Retina (tissue), 1 donor: Measurements from ENCODE around the gene KAT6B.

ENCODE experiments used
- DNase-seq: peaks from one replicate; pipeline ENCODE4 v3.0.0-alpha.2; 2016

KAT6B gene

DNA sequence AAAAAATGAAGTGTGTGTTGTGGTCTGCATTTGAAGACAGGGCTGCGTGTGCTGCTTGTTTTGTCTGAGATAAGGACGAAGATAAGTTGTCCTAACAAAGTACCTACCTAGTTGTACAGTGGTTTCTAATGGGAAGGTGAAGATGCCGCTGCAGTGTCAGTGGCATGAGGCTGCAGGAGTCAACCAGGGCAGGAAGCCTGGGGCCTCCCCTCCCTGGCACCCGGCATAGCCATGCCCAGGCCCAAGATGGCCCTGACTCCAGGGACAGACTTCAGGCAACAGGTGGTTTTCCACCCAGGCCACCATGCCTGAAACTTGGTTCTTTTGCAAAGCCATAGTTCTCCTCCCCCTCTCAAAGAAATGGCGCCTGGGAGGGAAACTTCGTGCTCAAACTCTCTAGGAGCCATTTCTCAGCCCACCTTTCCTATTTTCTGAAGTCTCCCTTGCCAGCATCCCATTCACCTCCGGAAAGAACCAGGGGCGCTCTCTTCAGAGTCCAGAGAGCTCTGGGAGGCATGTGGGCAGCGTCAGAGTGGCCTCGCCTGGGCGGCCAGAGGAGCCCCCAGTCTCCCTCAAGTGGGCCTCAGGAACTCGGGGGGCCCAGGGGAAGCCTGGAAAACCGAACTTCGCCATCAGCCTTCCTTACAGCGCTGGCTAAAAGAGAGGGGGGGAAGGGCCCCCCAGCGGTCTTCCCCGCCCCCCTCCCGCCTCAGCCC is 2.1 kb upstream of the KAT6B start:
- peak; percentile 60 for DNase-seq

DNA sequence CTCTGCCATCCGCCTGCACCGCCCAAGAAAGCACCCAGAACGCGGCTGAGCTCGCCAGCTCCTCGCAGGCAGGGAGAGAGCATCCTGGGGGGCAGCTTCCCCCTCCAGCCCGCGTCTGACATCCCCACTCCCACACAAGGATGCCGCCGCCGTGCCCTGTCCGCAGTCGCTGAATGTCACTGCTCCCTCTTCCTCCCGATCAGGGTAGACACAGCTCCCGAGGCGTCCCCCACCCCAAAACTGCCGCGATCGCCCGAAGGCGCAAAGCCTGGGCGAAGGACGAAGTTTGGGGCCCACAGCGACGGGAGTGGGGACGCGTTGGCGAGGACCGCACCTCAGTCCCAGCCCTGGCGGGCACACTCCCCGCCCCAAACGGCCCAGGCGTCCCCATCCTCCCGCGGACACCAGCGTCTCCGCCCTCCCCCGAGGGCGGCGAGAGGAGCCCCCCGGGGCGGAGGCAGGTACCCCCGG is 1.5 kb upstream of the KAT6B start:
- peak; percentile 75 for DNase-seq

DNA sequence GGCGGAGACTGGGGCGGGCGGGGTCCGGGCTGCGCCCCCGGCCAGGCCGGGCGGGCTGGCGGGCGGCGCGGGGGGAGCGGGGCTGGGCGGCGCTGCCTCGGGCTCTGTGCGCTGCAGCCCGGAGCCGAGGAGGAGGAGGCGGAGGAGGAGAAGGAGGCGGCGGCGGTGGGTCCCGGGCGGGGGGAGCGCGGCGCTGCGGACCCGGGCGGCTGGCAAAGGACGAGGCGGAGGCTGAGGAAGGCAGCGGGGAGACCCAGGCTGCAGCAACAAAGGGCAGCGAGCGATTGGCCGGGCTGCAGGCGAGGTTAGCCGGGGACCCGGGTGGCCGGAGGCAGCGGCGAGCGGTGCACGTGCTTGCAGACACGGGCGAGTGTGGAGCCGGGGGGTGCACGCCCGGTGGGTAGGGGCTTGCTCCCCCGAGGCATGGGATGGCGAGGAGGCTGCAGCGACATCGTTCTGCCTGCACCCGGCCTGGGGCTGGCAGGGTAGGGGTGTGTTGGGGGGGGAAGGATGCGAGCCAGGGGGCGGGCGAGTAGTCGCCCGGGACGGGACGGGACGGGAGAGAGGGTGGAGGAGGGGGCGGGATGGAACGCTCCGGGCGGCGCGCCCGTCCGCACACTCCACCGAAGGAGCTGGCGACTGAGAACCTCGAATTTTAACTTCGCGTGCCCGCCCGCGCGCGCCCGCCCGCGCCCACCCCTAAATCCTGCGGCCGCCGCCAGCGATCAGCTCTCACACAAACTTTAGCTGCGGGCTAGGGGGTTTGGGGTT is 844 bp upstream of the KAT6B start:
- peak; percentile 89 for DNase-seq

DNA sequence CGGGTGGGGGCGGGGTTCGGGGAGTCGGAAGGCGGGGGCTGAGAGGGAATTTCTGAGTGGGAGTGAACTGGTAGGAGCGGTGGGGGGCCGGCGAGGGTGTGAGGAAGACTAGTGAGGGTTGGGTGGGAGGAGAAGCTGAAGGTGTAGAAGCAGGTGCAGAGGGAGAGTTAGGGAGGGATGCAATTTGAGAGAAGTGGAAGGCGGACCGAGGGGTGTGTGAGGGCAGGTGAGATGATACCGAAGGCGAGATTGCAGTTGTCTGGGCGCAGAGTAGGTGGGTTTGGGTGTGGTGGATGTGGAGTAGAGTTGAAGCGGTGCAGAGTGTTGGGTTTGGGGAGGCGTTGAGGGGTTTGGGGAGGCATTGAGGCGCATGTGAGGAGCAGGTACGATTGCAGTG is 643 bp downstream of the KAT6B start:
- peak; percentile 58 for DNase-seq

DNA sequence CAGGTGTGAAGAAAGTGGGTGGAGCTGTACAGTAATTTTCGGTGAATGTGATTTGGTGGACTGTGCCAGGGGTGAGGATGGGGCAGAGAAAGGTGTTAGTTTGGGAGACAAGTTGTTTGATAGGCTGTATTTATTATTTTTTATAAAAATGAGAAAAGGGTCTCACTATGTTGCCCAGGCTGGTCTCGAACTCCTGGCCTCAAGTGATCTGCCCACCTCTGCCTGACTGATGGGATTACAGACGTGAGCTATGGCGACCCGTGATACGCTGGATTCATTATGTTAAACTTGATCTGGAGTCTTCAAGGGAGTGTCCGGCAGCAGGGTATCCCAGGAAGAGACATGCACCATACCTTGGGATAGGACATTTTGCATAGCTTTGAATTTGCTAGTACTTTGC is 1.3 kb downstream of the KAT6B start:
- DNase-seq: no peak

DNA sequence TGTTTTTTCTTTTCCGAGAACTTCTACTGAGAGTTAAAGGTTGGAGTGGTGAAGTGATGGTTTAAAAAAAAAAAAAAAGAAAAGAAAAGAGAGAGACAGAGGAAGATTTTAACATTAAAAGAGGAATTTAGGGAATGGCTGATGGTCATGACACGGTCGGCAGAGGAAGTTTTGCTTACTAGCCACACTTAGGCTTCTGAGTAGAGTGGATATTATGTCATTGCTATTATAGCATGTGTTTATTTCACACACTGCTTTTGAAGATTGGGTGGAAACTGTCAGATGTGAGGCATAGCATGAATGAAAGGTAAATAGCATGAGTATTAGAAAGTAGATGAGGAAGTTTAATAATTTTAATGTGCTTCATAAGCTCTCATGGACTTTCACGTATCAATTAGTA is 2.5 kb downstream of the KAT6B start:
- no peak for DNase-seq

DNA sequence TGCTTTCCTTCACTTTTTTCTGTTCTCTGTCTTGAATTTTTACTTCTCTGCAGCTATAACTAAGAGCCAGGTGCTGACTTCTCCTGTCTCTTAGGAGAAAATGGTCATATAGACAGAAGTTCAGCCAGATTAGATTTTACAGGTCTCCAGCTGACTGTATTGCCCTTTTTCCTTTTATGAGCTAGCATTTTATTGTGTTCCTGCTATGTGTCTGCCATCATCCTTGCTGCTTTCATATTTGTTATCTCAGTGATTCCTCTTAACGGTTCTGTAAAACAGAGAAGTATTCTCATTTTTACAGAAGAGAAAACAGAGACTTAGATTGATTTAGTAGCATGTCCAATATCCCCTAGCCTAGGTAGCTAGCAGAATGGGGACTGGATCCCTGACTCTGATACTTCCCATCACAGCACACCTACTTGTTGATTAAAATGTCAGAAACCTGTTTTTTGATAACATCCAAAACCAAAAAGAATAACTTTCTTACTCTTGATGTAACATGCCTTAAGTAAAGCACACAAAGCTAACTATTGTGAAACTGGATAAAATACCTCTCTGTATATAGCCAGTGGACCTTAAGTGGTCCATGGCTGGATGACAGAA is 5.2 kb downstream of the KAT6B start:
- DNase-seq: no peak

DNA sequence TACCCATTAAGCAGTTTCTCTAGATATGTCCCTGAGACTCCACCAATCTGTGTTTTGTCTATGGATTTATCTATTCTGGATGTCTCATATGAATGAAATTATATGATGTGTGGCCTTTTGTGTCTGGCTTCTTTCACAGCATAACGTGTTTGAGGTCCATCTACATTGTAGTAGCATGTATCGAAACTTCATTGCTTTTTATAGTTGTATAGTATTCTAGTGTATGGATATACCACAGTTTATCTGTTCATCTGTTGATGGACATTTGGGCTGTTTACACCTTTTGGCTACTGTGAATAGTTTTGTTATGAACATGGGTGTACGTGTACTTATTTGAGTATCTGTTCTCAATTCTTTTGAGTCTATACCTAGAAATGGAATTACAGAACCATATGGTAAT is 9.6 kb downstream of the KAT6B start:
- no peak for DNase-seq

DNA sequence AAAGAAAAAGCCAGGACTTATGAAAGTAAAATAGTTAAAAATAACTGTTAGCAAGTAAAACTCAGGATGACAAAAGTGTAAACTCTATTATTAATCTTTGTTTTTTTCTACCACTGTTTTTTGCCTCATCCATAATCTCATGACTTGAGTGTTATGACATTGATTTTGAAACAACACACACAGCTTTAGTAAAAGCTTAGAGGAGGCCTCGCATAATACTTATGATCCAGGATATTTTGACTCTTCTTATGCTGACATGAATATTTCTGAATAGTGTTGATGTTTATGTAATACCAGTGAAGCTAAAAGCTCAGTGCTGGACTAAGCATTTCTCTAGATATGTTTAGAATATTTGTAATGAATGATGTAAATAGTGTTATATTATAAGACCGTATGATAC is 10.5 kb downstream of the KAT6B start:
- no peak for DNase-seq

DNA sequence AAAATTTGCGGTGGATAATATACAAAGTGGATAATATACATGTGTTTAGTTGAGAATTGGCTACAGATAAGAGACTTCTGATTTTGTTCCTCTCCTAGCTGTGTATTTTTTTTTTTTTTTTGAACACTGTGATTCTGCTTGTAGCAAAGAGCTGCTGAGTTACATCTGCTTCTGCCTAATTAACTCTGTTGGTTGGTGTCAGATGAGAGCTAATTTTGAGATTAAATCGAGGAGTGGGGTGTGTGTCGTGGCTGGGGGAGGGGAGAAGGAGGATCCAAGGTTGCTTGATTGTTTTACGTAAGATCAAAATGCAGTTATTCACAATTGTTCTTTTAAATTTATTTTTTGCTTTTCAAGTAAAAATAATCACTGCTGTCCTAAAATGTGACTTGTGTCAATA is 11.3 kb downstream of the KAT6B start:
- DNase-seq: no peak

DNA sequence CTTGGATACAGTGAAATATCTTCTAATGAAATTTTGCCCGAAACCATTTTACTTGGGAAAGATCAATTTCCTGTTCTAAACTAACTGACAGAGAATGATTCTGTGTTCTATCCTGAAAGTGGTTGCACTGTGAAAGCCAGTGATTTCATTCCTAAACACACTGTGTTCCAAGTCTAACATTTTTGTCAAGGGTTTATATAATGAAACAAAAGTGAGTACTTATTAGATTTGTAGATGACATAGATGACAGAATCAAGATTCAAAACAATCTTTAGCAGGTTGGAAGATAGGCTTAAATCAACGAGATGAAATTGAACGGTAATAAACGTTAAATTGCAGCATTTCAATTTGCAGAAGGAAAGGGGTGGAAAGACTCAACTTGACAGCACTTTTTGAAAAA is 13.3 kb downstream of the KAT6B start:
- no peak for DNase-seq

DNA sequence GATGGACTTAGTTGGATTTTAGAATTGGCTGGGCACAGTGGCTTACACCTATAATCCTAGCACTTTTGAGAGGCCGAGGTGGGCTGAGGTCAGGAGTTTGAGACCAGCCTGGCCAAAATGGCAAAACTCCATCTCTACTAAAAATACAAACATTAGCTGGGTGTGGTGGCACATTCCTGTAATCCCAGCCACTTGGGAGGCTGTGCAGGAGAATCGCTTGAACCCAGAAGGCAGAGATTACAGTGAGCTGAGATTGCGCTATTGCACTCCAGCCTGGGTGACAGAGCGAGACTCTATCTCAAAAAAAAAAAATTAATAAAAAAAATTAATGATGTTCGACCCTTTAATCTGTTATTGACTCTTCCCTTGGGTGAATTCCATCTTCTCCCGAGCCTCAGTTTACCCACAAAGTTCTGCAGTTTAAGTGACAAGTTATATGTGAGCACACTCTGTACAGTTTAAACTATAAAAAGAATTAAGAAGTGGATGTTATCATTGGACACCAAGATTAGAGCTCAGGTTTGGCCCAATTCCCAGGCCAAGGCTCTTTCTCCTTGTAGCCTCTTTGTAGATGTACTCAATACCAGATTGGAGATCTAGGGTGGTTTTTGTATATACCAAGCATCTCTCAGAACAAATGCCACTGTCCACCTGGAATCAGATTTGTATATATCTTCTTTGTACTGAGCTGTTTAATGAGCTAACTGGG is 15.0 kb downstream of the KAT6B start:
- no peak for DNase-seq

DNA sequence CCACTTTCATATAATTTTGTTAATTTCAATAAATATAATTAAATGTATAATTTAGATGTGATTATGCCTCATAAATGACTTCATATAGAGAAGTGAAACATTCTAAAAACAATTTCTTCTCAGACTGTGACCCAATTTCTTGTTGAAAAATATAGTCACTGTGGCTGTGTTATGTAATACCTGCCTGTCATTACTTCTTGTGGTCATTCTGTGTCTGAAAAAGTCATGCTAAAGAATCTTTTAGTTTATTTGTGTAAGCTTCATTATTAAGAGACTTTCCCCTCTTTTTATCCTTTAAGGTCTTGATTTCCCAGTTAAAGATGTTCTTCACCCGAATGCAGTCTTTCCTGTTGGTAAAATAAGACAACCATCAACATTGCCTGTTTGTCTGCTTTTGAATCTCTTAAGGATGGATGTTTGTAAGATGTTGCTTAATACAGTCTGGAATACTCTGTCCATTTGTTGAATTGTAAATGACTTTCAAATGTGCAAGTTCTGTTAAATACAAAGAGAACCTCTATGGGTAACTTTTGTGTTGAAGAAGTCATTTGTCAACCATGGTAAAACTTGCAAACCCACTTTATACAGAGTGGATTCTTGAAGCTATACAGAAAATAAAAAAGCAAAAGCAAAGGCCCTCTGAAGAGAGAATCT is 16.0 kb downstream of the KAT6B start:
- DNase-seq: no peak

DNA sequence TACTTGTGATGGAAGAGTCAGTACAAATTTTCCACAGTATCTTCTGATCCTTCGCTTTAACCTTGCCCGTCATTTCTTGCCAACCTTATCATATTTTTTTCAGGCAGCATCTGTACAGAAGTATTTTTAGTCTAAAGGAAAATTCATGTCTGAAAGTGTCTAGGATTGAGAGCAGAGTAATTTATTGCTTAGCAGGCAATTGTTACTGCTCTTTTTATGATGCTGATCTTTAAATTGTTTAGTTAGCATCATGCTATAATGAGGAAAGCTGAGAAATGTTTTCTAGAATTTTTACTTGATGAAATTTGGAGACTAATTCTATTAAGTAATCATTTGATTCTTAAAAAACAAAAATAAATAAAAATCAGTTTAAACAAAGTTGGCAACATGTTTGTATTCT is 20.6 kb downstream of the KAT6B start:
- DNase-seq: no peak

DNA sequence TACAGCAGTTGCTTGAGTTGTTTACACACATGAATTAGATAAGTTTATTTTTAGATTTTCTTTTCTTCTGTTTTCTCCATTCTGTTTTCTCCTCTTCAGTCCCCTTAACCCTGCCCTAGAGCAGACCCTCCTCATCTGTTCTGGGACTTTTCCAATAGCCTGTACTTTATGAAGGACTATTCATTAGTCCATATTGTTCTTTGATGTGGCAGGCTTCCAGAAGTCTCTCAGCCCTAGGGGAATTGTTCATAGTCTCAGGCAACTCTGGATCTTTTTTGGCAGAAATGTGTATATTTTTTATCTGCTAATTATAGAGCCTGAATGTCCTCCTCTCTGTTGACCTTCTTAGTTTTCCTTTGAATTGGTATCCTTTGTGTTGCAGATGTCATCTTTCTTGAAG is 25.4 kb downstream of the KAT6B start:
- DNase-seq: no peak

DNA sequence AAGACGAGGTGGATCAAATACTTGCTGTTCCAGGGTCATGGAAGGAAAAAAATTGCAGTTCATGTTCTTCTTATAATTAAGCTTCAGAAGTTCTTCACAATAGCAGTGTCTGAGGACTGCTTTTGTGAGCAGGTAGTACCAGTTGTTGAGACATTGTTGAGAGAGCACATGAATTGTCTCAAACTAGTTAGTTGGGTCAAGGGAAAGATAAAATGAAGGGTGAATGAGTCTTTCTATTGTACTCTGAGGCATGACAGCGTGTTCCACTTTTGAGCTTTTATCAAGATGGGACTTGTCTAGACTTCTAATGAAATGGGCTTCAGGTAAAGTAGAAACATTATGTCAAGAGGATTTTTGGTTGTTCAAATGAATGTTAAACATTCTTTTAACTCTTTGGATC is 26.0 kb downstream of the KAT6B start:
- DNase-seq: no peak

DNA sequence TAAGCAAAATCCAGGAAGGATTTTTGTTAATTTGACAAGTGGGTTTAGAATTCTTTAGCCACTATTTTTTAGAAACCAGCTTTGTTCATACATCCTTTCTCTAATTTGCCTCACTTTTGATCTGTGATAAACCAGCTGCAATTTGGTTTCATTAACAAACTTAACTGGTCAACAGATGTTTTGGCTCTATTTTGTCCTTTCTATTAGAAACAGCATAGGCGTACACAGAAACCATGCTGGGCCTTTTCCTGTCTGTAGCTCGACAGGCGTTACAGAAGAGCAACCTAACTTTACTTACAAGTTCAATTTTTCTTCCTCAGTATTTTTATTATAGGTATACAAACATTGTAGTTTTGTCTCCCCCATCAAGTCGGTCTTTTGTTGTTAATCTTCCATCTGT is 28.2 kb downstream of the KAT6B start:
- DNase-seq: no peak

DNA sequence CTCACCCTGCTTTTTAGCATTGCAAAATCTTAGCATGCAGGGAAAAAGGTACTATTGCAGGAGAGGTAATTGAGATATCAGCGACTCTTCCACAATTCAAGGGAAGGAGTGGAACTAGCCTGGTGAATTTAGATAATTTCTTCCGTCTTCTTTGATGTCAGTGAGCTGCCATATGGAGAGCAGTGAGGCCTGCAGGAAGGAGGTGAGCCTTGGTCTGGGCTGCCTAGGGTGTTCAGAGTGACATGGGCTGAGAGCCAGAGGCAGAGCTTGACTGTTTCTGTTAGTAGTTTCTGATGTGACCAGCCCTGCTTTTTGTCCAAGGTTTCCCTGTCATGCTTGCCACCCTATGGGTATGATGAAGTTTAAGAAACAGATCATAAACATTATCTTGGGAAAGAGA is 28.6 kb downstream of the KAT6B start:
- no peak for DNase-seq

DNA sequence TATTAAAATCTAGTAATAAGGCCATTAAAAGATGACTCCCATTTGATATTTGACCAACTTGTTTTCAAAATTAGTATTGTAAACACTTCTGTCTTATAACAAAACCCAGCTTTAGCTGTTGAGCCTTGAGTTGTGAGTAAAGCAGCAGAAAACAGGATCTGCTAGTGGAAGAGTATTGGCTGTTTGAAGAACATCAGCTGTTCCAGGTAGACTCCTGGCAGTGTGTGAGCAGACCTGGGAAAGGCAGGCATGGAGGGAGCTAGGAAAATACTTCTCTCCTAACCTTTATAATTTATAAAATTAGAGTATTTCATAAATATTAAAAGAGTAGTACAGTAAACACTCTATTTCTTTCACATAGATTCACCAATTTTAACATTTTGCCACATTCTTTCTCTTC is 29.0 kb downstream of the KAT6B start:
- no peak for DNase-seq

DNA sequence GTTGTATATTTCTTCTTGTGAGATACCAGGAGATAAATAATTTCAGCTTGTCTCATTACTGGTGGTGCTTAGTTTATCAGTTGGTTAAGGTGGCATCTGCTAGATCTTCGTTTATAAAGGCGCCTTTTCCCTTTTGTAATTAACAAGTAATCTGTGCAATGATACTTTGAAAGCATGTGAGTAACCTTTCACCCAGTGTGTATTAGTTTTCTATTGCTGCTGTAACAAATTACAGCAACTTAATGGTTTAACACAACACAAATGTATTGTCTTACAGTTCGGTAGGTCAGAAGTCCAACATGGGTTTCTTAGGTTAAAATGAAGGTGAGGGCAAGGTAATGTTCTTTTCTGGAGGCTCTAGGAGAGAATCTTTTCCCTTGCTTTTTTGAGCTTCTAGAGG is 30.5 kb downstream of the KAT6B start:
- DNase-seq: no peak

DNA sequence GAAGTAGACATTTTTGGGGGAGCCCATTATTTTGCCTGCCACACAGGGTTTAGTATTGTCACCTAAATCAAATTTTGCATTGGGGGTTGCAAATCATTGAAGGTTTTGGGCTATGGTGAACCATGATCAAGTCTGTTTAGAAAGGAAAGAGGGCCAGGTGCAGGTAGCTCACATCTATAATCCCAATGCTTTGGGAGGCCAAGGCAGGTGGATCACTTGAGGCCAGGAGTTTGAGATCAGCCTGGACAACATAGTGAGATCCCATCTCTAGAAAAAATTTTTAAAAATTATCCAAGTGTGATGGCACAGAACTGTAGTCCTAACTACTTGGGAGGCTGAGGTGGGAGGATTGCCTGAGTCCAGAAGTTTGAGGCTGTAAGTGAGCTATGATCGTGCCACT is 31.2 kb downstream of the KAT6B start:
- DNase-seq: no peak

DNA sequence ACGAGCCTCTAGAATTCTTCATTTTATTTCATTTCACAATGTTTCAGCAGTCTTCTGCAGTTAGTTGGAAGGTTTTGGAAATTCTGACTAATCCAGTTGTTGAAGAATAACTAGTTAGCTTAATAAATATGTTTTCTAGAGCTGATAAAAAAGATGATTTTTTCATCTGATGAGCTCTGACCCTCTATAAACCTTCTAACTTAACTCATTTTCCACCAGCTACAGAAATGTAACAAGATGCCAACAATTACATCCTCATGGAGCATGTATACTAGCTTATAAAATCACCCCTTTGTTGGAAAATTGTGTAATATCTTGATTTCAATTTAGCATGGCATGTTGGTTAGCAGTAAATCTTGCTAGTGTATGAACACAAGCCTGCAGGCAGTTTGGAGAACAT is 33.1 kb downstream of the KAT6B start:
- no peak for DNase-seq

DNA sequence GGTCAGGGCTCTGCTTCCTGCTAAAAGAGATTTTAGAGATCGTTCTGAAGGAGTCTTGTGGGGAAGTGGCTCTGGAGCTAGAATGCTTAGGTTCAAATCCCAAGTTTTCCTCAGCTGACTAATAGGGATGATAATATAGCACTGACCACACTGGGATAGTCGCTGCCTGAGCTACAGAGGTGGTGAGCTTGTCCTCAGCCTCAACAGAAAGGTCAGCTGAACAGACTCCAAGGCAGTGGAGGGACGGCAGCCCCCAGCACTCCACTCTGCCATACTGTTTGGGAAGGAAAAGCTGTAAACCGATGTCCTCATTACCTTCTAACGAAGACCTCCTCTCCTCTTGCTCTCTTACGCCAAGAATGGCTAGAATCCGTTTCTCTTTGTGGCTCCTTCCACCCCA is 36.2 kb downstream of the KAT6B start:
- DNase-seq: no peak
